Fibroblast of lung (primary cell): ENCODE measurements around the gene LYPD1. TPM values are rescaled to one million over a fixed set of nuclear protein-coding genes. Genes with fewer than 3 reads are reported as not detected.

Experiments used
- DNase-seq, 2 donors: peaks; one replicate each; pipeline versions ENCODE4 v3.0.0 to v3.0.0-alpha.2; 2010; ENCODE audit warnings: low read depth in 2 of 2
- H2AFZ ChIP-seq: 2 replicates; pipeline ENCODE4 v1.5.1; 2012; ENCODE audit warnings: low read length, control low read depth, inconsistent platforms
- H3K27ac ChIP-seq: 2 replicates; pipeline ENCODE4 v1.5.1; 2011; ENCODE audit warnings: low read length, control low read depth; ENCODE audit not compliant: insufficient read depth
- H3K27me3 ChIP-seq: 2 replicates; pipeline ENCODE4 v1.5.1; 2011; ENCODE audit warnings: mild to moderate bottlenecking, low read length; ENCODE audit not compliant: control insufficient read depth, insufficient read depth
- H3K36me3 ChIP-seq: 2 replicates; pipeline ENCODE4 v1.5.1; 2011; ENCODE audit warnings: low read length; ENCODE audit not compliant: control insufficient read depth, insufficient read depth
- H3K4me1 ChIP-seq: 2 replicates; pipeline ENCODE4 v1.5.1; 2011; ENCODE audit warnings: low read length; ENCODE audit not compliant: control insufficient read depth, insufficient read depth; ENCODE audit errors: extremely low read depth
- H3K4me2 ChIP-seq: 2 replicates; pipeline ENCODE4 v1.5.1; 2011; ENCODE audit warnings: low read length, control low read depth; ENCODE audit not compliant: insufficient read depth; ENCODE audit errors: extremely low read depth
- H3K4me3 ChIP-seq, 4 experiments: fragments of 200-600 bp in 1 of 4; sonication (generic) in 1 of 4; replicated peaks in 1 of 4; 2 replicates each; pipeline ENCODE4 v1.5.1; 2011 to 2016; ENCODE audit warnings: low read length in 4 of 4, low read depth in 3 of 4, mild to moderate bottlenecking in 3 of 4, control low read depth in 2 of 4, inconsistent platforms in 1 of 4, mixed read lengths in 1 of 4; ENCODE audit not compliant: insufficient read depth in 1 of 4; ENCODE audit errors: control extremely low read depth in 1 of 4
- H3K79me2 ChIP-seq: 2 replicates; pipeline ENCODE4 v1.5.1; 2012; ENCODE audit warnings: mild to moderate bottlenecking, low read length, inconsistent platforms; ENCODE audit not compliant: control insufficient read depth, insufficient read depth
- H3K9ac ChIP-seq: 2 replicates; pipeline ENCODE4 v1.5.1; 2011; ENCODE audit warnings: mild to moderate bottlenecking, low read length, control low read depth; ENCODE audit not compliant: insufficient read depth
- H3K9me3 ChIP-seq: 2 replicates; pipeline ENCODE4 v1.5.1; 2012; ENCODE audit warnings: low read depth, low read length; ENCODE audit not compliant: control insufficient read depth, insufficient read depth
- H4K20me1 ChIP-seq: 2 replicates; pipeline ENCODE4 v1.5.1; 2011; ENCODE audit warnings: low read length; ENCODE audit not compliant: control insufficient read depth, insufficient read depth; ENCODE audit errors: extremely low read depth
- CTCF ChIP-seq, 2 donors: IDR thresholded peaks in 1 of 2; conservative IDR thresholded peaks in 1 of 2; 1 replicate in 1 of 2; 2 replicates in 1 of 2; pipeline ENCODE4 v1.5.1; 2011 to 2012; ENCODE audit warnings: low read length in 2 of 2, control low read depth in 1 of 2, inconsistent platforms in 1 of 2, low read depth in 1 of 2, mild to moderate bottlenecking in 1 of 2
- EZH2 ChIP-seq: IDR thresholded peaks from 2 replicates; pipeline ENCODE4 v1.5.1; 2012; ENCODE audit warnings: low read length, control low read depth, mild to moderate bottlenecking; ENCODE audit errors: missing control alignments
- polyA plus RNA-seq, 2 donors: library from polyadenylated mRNA; depleted of rRNA in 1 of 2; stranded (reverse) in 1 of 2; unstranded in 1 of 2; fragments of >200 nt; gene quantifications; 2 replicates each; pipeline ENCODE4 v1.2.1, GENCODE V29; 2011 to 2012; ENCODE audit warnings: missing spikeins in 1 of 2
- total RNA-seq: library from RNA; depleted of rRNA; stranded (reverse); fragments of >200 nt; gene quantifications from 2 replicates; pipeline ENCODE4 v1.2.1, GENCODE V29; 2014

The LYPD1 gene
- total and polyA plus RNA-seq, 2 donors (not counting 1 experiment from before 2014, with no cell fraction given) = 0.17 to 4.3 TPM

- H3K9me3 ChIP-seq = no peaks in the 10 kb centered on the region
- no peak for DNase-seq
- H3K27ac ChIP-seq = no peak overlapping the region
- H3K4me2 ChIP-seq = no peak overlapping the region
- H3K27me3 ChIP-seq = no peaks in the 10 kb centered on the region
- no peak overlapping the region for H3K9ac ChIP-seq
- TF ChIP-seq EZH2 = no peak
- TF ChIP-seq CTCF (conservative IDR thresholded peaks at IDR 0.05 in 1 of 2, IDR thresholded peaks at IDR 0.05 in 1 of 2; ENCODE audit: low read depth in 1 of 2, low read length in 2 of 2) = no peak
- no peak overlapping the region for H2AFZ ChIP-seq
- no peaks in the 10 kb centered on the region for H3K79me2 ChIP-seq
- H3K4me3 ChIP-seq = no peak overlapping the region
- H4K20me1 ChIP-seq = no peaks in the 10 kb centered on the region
- no peaks in the 10 kb centered on the region for H3K4me1 ChIP-seq
- H3K36me3 ChIP-seq = no peaks in the 10 kb centered on the region
Observed at GRCh38 chr2:132636346-132636745, 33.7 kb downstream of the LYPD1 start.

GRCh38 chr2:132633635-132634034 lies 36.4 kb downstream of the LYPD1 start:
- no peak for DNase-seq
- no peaks in the 10 kb centered on the region for H3K36me3 ChIP-seq
- no peaks in the 10 kb centered on the region for H3K27me3 ChIP-seq
- H3K4me3 ChIP-seq = no peak overlapping the region
- H3K79me2 ChIP-seq = no peaks in the 10 kb centered on the region
- H3K4me2 ChIP-seq = no peak overlapping the region
- TF ChIP-seq CTCF (conservative IDR thresholded peaks at IDR 0.05 in 1 of 2, IDR thresholded peaks at IDR 0.05 in 1 of 2; ENCODE audit: low read depth in 1 of 2, low read length in 2 of 2) = no peak
- TF ChIP-seq EZH2 = no peak
- no peaks in the 10 kb centered on the region for H3K9me3 ChIP-seq
- H3K27ac ChIP-seq = no peak overlapping the region
- no peak overlapping the region for H2AFZ ChIP-seq
- no peaks in the 10 kb centered on the region for H4K20me1 ChIP-seq
- no peaks in the 10 kb centered on the region for H3K4me1 ChIP-seq
- no peak overlapping the region for H3K9ac ChIP-seq

- Histone ChIP-seq H3K36me3 (no peaks in the 10 kb centered on the region), H3K27me3 (no peaks in the 10 kb centered on the region), H3K79me2 (no peaks in the 10 kb centered on the region), H3K4me1 (no peaks in the 10 kb centered on the region), H3K9ac (no peak overlapping the region), H3K9me3 (no peaks in the 10 kb centered on the region), H2AFZ (no peak overlapping the region), H3K4me3 (no peak overlapping the region), H3K4me2 (no peak overlapping the region), H4K20me1 (no peaks in the 10 kb centered on the region), H3K27ac (no peak overlapping the region)
- peak in 1 of 2 donors; percentile 57 for DNase-seq
- TF ChIP-seq CTCF (conservative IDR thresholded peaks at IDR 0.05 in 1 of 2, IDR thresholded peaks at IDR 0.05 in 1 of 2; ENCODE audit: low read depth in 1 of 2, low read length in 2 of 2) = no peak
- no peak for TF ChIP-seq EZH2
Observed at GRCh38 chr2:132632000-132632649, 37.9 kb downstream of the LYPD1 start.
